Measurements from ENCODE around the gene DNAJB4. TPM values are rescaled to one million over a fixed set of nuclear protein-coding genes. Genes with fewer than 3 reads are reported as not detected.

The DNAJB4 gene
- total and polyA plus RNA-seq, 2 of the 8 experiments (the other 6 are each of a cell fraction or from before 2014, with no cell fraction given), result 6.6 to 21.8 TPM

DNA sequence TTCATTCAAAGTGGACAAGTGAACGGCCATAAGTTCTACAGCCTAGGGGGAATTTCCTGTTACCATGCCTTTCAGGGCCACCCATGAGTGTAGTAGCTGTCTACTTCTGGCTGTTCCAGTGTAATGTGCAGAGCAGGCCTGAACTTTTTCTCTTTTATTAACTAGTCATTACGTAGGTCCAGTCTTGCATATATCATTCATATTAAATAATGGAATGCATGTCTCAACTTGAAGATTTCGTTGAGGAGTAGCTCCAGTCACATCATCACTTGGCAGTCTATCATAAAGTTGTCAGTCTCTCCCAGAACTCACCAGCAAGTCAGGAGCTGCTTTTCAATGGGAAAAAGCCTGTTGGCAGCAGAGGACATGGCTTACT, 29.0 kb downstream of the DNAJB4 start (continued):
- no peak for TF ChIP-seq SP2 (IDR thresholded peaks at IDR 0.05; ENCODE audit: low read length)
- no peak for TF ChIP-seq SIX5 (IDR thresholded peaks at IDR 0.05; ENCODE audit: low read depth, low read length)
